Gastroesophageal sphincter (tissue), 4 donors: ENCODE data around the gene PRSS22. TPM values are rescaled to one million over a fixed set of nuclear protein-coding genes. Genes with fewer than 3 reads are reported as not detected.
A peak's percentile ranks its signal among the peaks of the same experiment; 100 is the strongest.
"Not testable (repeated sequence)": the region's sequence is repeated elsewhere in the genome, so short reads cannot be mapped to it uniquely, and the experiment has no call there.

ENCODE experiments used
- ATAC-seq: fragments of 150-250 bp; one replicate; pipeline ENCODE4 v1.9.1; 2016; ENCODE audit warnings: mild to moderate bottlenecking, moderate library complexity
- H3K27ac ChIP-seq, 4 donors: fragments of 200-600 bp; sonication (generic) in 3 of 4; 1 replicate in 3 of 4; 2 replicates in 1 of 4; pipeline ENCODE4 v1.5.1; 2016 to 2019
- H3K27me3 ChIP-seq: fragments of 200-600 bp; sonication (generic); one replicate; pipeline ENCODE4 v1.5.1; 2019
- H3K36me3 ChIP-seq, 2 donors: fragments of 200-600 bp; sonication (generic); one replicate each; pipeline ENCODE4 v1.5.1; 2019; ENCODE audit warnings: control low read depth in 1 of 2
- H3K4me1 ChIP-seq, 3 donors: fragments of 200-600 bp; sonication (generic); 1 replicate in 2 of 3; 2 replicates in 1 of 3; pipeline ENCODE4 v1.5.1; 2016 to 2019; ENCODE audit warnings: control low read depth in 2 of 3
- H3K4me3 ChIP-seq, 2 donors: fragments of 200-600 bp; sonication (generic); one replicate each; pipeline ENCODE4 v1.5.1; 2019; ENCODE audit warnings: mild to moderate bottlenecking in 1 of 2, moderate library complexity in 1 of 2
- H3K9me3 ChIP-seq, 3 donors: fragments of 200-600 bp; sonication (generic); one replicate each; pipeline ENCODE4 v1.5.1; 2017 to 2019; ENCODE audit warnings: control low read depth in 2 of 3
- CTCF ChIP-seq, 4 experiments: fragments of 200-600 bp in 2 of 4; fragments of 450-650 bp in 2 of 4; sonication (generic) in 1 of 4; IDR thresholded peaks; one replicate each; pipeline ENCODE4 v1.5.1; 2017 to 2019; ENCODE audit warnings: antibody characterized with exemption in 4 of 4, mild to moderate bottlenecking in 2 of 4, moderate library complexity in 2 of 4
- EP300 ChIP-seq: sonication (generic); formaldehyde crosslinking; IDR thresholded peaks from one replicate; pipeline ENCODE4 v1.6.1; 2017; ENCODE audit warnings: antibody characterized with exemption, mild to moderate bottlenecking
- POLR2A ChIP-seq, 2 donors: fragments of 450-650 bp; IDR thresholded peaks; one replicate each; pipeline ENCODE4 v1.6.1; 2017; ENCODE audit warnings: antibody characterized with exemption in 2 of 2, mild to moderate bottlenecking in 2 of 2, moderate library complexity in 1 of 2
- POLR2AphosphoS5 ChIP-seq: sonication (generic); formaldehyde crosslinking; IDR thresholded peaks from one replicate; pipeline ENCODE4 v1.6.1; 2017; ENCODE audit warnings: antibody characterized with exemption
- WGBS, 2 donors: methylation state at CpG; one replicate each; pipeline ENCODE4 v1.1.5; 2018; ENCODE audit warnings: low coverage in 1 of 2; 5-methylcytosine and 5-hydroxymethylcytosine counted together
- total RNA-seq, 4 donors: library from RNA; depleted of rRNA; stranded (reverse); fragments of >200 nt; gene quantifications; one replicate each; pipeline ENCODE4 v1.1.0, GENCODE V29; 2016

The PRSS22 gene
- total RNA-seq = 1 to 10 TPM in 2 of 4 donors, not detected in 2; 1.0 to 2.7 TPM

- no peaks in the 10 kb centered on the region for H3K36me3 ChIP-seq
- H3K9me3 ChIP-seq = peaks cover 0 to 32% (median 0%) of the 10 kb centered on the region in 3 donors
- H3K4me3 ChIP-seq = no peak within 1 kb of the TSS
- peaks cover 0 to 10% (median 0%) of the 10 kb centered on the region in 3 donors for H3K4me1 ChIP-seq
- H3K27ac ChIP-seq = no peak within 1 kb of the TSS
- 0 to 6% methylated on average over 18 to 25 of the region's 42 CpGs for WGBS, 2 donors
- H3K27me3 ChIP-seq = peaks cover 94% of the 10 kb centered on the region
- no peak for ATAC-seq
- TF ChIP-seq EP300 = no peak
- no peak for TF ChIP-seq POLR2AphosphoS5
- no peak for TF ChIP-seq CTCF (IDR thresholded peaks at IDR 0.05)
- no peak for TF ChIP-seq POLR2A (IDR thresholded peaks at IDR 0.05)
Observed at GRCh38 chr16:2857451-2858244, at the start of gene PRSS22. Gene PRSS22 (minus strand): TSS chr16:2858170. CDS start chr16:2858104, 66 bp downstream.

GRCh38 chr16:2907084-2907753 lies 49.2 kb upstream of the PRSS22 start:
- not testable (repeated sequence) for ATAC-seq, H3K9me3 ChIP-seq, H3K4me3 ChIP-seq, H3K36me3 ChIP-seq, H3K27me3 ChIP-seq
- 26 to 38% methylated on average over 4 to 5 of the region's 17 CpGs for WGBS, 2 donors
- Histone ChIP-seq H3K27ac (peak overlapping the region in 3 of 4 donors; percentile 72 to 91 (median 89)), H3K4me1 (peaks cover 0 to 34% (median 9%) of the 10 kb centered on the region in 3 donors)
- peak in 3 of 4 experiments; percentile 68 to 78 (median 77) for TF ChIP-seq CTCF (IDR thresholded peaks at IDR 0.05)

GRCh38 chr16:2905988-2906387 lies 48.0 kb upstream of the PRSS22 start:
- Histone ChIP-seq H3K4me1 (peaks cover 0 to 29% (median 9%) of the 10 kb centered on the region in 3 donors), H3K4me3 (no peak overlapping the region), H3K36me3 (peaks cover 0 to 2% of the 10 kb centered on the region in 2 donors), H3K9me3 (no peaks in the 10 kb centered on the region), H3K27ac (peak overlapping the region; percentile 40 to 91 (median 80)), H3K27me3 (no peaks in the 10 kb centered on the region)
- 6 to 34% methylated on average over 7 to 12 of the region's 12 CpGs for WGBS, 2 donors
- TF ChIP-seq EP300 = no peak
- TF ChIP-seq POLR2AphosphoS5 = no peak
- no peak for TF ChIP-seq CTCF (IDR thresholded peaks at IDR 0.05)
- no peak for TF ChIP-seq POLR2A (IDR thresholded peaks at IDR 0.05)
- no peak for ATAC-seq

GRCh38 chr16:2905241-2905987 lies 47.4 kb upstream of the PRSS22 start:
- Histone ChIP-seq H3K36me3 (peaks cover 0 to 7% of the 10 kb centered on the region in 2 donors), H3K9me3 (no peaks in the 10 kb centered on the region), H3K4me1 (peaks cover 0 to 28% (median 9%) of the 10 kb centered on the region in 3 donors), H3K27ac (peak overlapping the region; percentile 80 to 91 (median 89)), H3K27me3 (no peaks in the 10 kb centered on the region), H3K4me3 (peak overlapping the region; percentile 55 to 57)
- TF ChIP-seq CTCF (IDR thresholded peaks at IDR 0.05) = peak in 1 of 4 experiments; percentile 3
- TF ChIP-seq EP300 = no peak
- peak; percentile 99 for TF ChIP-seq POLR2AphosphoS5
- peak; percentile 97 for TF ChIP-seq POLR2A (IDR thresholded peaks at IDR 0.05)
- WGBS, 2 donors = 0% methylated on average over 5 to 7 of the region's 51 CpGs
- ATAC-seq = peak; percentile 93
